GM10248 (cell line): Measurements from ENCODE around the gene KCNG1.

Experiments
- CTCF ChIA-PET: fragments of 300-600 bp; sonication (Branson Sonifier 250); formaldehyde crosslinking; extraction: SDS; loops from one replicate; lab custom pipeline; 2021; ENCODE audit warnings: antibody characterized with exemption; lab: Yijun Ruan, JAX
- POLR2A ChIA-PET: fragments of 350-650 bp; sonication (Branson Sonifier 250); formaldehyde crosslinking; extraction: SDS; loops from one replicate; lab custom pipeline; 2020; ENCODE audit warnings: antibody characterized with exemption; lab: Yijun Ruan, JAX
- DNase-seq: peaks from one replicate; pipeline ENCODE4 v3.0.0; 2012; ENCODE audit errors: extremely low spot score
- CTCF ChIP-seq: IDR thresholded peaks from 2 replicates; pipeline ENCODE4 v1.5.1; 2012; ENCODE audit warnings: mild to moderate bottlenecking, low read depth; ENCODE audit errors: extremely low read depth, missing control alignments, control extremely low read depth

Gene KCNG1

GRCh38 chr20:51022227-51022802, 592 bp downstream of the KCNG1 start:
- CTCF ChIA-PET, result interaction anchor here (1.3 to 1.7 kb wide), 2 partner anchors 28 to 35 kb away, joined by 3 to 4 read pairs; no protein-coding TSS in a partner anchor
- POLR2A ChIA-PET, result no interaction called here
- DNase-seq, result no peak
- TF ChIP-seq CTCF, result no peak

GRCh38 chr20:51021067-51022025, 1.6 kb downstream of the KCNG1 start:
- no peak for TF ChIP-seq CTCF
- CTCF ChIA-PET, result interaction anchor here (1.3 to 1.9 kb wide), 3 partner anchors 29 to 34 kb away, joined by 3 to 4 read pairs (median 4); no protein-coding TSS in a partner anchor
- POLR2A ChIA-PET, result no interaction called here
- no peak for DNase-seq

GRCh38 chr20:51020657-51021056, 2.2 kb downstream of the KCNG1 start:
- POLR2A ChIA-PET, result no interaction called here
- TF ChIP-seq CTCF, result no peak
- no peak for DNase-seq
- CTCF ChIA-PET, result interaction anchor here (1.7 to 1.9 kb wide), 2 partner anchors 30 to 31 kb away, joined by 4 read pairs; no protein-coding TSS in a partner anchor

GRCh38 chr20:51019656-51020592, 3.0 kb downstream of the KCNG1 start:
- TF ChIP-seq CTCF, result no peak
- no peak for DNase-seq
- ChIA-PET CTCF (interaction anchor here (1.7 to 1.9 kb wide), 2 partner anchors 30 to 32 kb away, joined by 4 to 6 read pairs; no protein-coding TSS in a partner anchor), POLR2A (no interaction called here)

GRCh38 chr20:51017251-51017650, 5.7 kb downstream of the KCNG1 start:
- no peak for TF ChIP-seq CTCF
- DNase-seq, result no peak
- ChIA-PET POLR2A (no interaction called here), CTCF (interaction anchor here (2.7 kb wide), 2 partner anchors 10 to 24 kb away, joined by 13 to 25 read pairs; no protein-coding TSS in a partner anchor)
